IMR-90 (cell line): Measurements from ENCODE around the gene LHFPL3. TPM values are rescaled to one million over a fixed set of nuclear protein-coding genes. Genes with fewer than 3 reads are reported as not detected.

Experiments used
- ATAC-seq: fragments of 200-7000 bp; cut with Tn5 transposase; 2 replicates; pipeline ENCODE4 v1.9.1; 2020; ENCODE audit warnings: low read depth, mild to moderate bottlenecking, moderate library complexity
- BruUV-seq: library from RNA; stranded (reverse); fragments of 400-500 nt; replicated peaks from 2 replicates; lab custom pipeline; 2021; lab: Mats Ljungman, UMichigan
- CTCF ChIA-PET: fragments of 300-600 bp; formaldehyde crosslinking; extraction: SDS; loops from one replicate; lab custom pipeline; 2021; ENCODE audit warnings: antibody characterized with exemption; lab: Yijun Ruan, JAX
- POLR2A ChIA-PET: fragments of 300-600 bp; sonication (Branson Sonifier 250); formaldehyde crosslinking; loops from one replicate; lab custom pipeline; 2022; ENCODE audit warnings: antibody characterized with exemption; ENCODE audit not compliant: unreplicated experiment; lab: Charles Lee
- DNase-seq: peaks from one replicate; pipeline ENCODE4 v3.0.0; 2013
- H2AFZ ChIP-seq: replicated peaks from 2 replicates; pipeline ENCODE3; 2013; ENCODE audit warnings: low read length, mild to moderate bottlenecking; ENCODE audit not compliant: poor library complexity
- H2AK5ac ChIP-seq: 2 replicates; pipeline ENCODE4 v1.6.1; 2013; ENCODE audit warnings: low read depth, low read length, inconsistent platforms
- H2AK9ac ChIP-seq: replicated peaks from 2 replicates; pipeline ENCODE3; 2013; ENCODE audit warnings: mild to moderate bottlenecking, low read depth, low read length, moderate library complexity; ENCODE audit not compliant: poor library complexity
- H2BK120ac ChIP-seq: 2 replicates; pipeline ENCODE4 v1.6.1; 2013; ENCODE audit warnings: low read depth, low read length, inconsistent platforms
- H2BK15ac ChIP-seq: 3 replicates; pipeline ENCODE4 v1.6.1; 2013; ENCODE audit warnings: low read depth, low read length, inconsistent platforms
- H2BK20ac ChIP-seq: 2 replicates; pipeline ENCODE4 v1.6.1; 2013; ENCODE audit warnings: low read depth, mild to moderate bottlenecking, inconsistent platforms, low read length, moderate library complexity
- H2BK5ac ChIP-seq: 2 replicates; pipeline ENCODE4 v1.6.1; 2013; ENCODE audit warnings: mild to moderate bottlenecking, low read depth, low read length, inconsistent platforms; ENCODE audit not compliant: poor library complexity, severe bottlenecking
- H3K14ac ChIP-seq: replicated peaks from 2 replicates; pipeline ENCODE4 v1.6.1; 2013; ENCODE audit warnings: low read depth, low read length, inconsistent platforms
- H3K18ac ChIP-seq: 2 replicates; pipeline ENCODE4 v1.6.1; 2013; ENCODE audit warnings: low read depth, low read length, control low read depth
- H3K23ac ChIP-seq: 2 replicates; pipeline ENCODE4 v1.6.1; 2013; ENCODE audit warnings: low read depth, low read length, inconsistent platforms
- H3K27ac ChIP-seq: 2 replicates; pipeline ENCODE4 v1.5.1; 2013; ENCODE audit warnings: mild to moderate bottlenecking, control low read depth, low read length; ENCODE audit not compliant: insufficient read depth
- H3K27me3 ChIP-seq: 2 replicates; pipeline ENCODE4 v1.6.1; 2013; ENCODE audit warnings: low read length; ENCODE audit not compliant: control insufficient read depth, insufficient read depth
- H3K36me3 ChIP-seq: 2 replicates; pipeline ENCODE4 v1.6.1; 2013; ENCODE audit warnings: low read length, mixed read lengths; ENCODE audit not compliant: control insufficient read depth, insufficient read depth
- H3K4ac ChIP-seq: 2 replicates; pipeline ENCODE4 v1.6.1; 2013; ENCODE audit warnings: low read depth, low read length, inconsistent platforms
- H3K4me1 ChIP-seq: 2 replicates; pipeline ENCODE4 v1.6.1; 2013; ENCODE audit warnings: low read length, mixed read lengths; ENCODE audit not compliant: control insufficient read depth, insufficient read depth
- H3K4me2 ChIP-seq: 2 replicates; pipeline ENCODE4 v1.6.1; 2013; ENCODE audit warnings: low read depth, mild to moderate bottlenecking, control low read depth, low read length, moderate library complexity
- H3K4me3 ChIP-seq: 2 replicates; pipeline ENCODE4 v1.5.1; 2013; ENCODE audit warnings: low read depth, mild to moderate bottlenecking, control low read depth, low read length, moderate library complexity; ENCODE audit not compliant: insufficient read depth
- H3K56ac ChIP-seq: 2 replicates; pipeline ENCODE4 v1.6.1; 2013; ENCODE audit warnings: low read length, inconsistent platforms; ENCODE audit not compliant: insufficient read depth; ENCODE audit errors: extremely low read depth
- H3K79me1 ChIP-seq, 2 experiments: 2 replicates each; pipeline ENCODE4 v1.6.1; 2013; ENCODE audit warnings: low read length in 2 of 2, inconsistent platforms in 1 of 2, low read depth in 1 of 2
- H3K9ac ChIP-seq: 2 replicates; pipeline ENCODE4 v1.6.1; 2013; ENCODE audit warnings: low read depth, low read length, control low read depth
- H3K9me1 ChIP-seq: 2 replicates; pipeline ENCODE4 v1.6.1; 2013; ENCODE audit warnings: low read length, inconsistent platforms; ENCODE audit not compliant: insufficient read depth
- H3K9me3 ChIP-seq: 2 replicates; pipeline ENCODE4 v1.6.1; 2013; ENCODE audit warnings: low read length; ENCODE audit not compliant: control insufficient read depth, insufficient read depth
- H4K20me1 ChIP-seq: 2 replicates; pipeline ENCODE4 v1.6.1; 2013; ENCODE audit warnings: low read length, inconsistent platforms; ENCODE audit not compliant: insufficient read depth
- H4K5ac ChIP-seq: 2 replicates; pipeline ENCODE4 v1.6.1; 2013; ENCODE audit warnings: mild to moderate bottlenecking, low read depth, low read length, control low read depth
- H4K8ac ChIP-seq, 2 experiments: 2 replicates each; pipeline ENCODE4 v1.6.1; 2013; ENCODE audit warnings: low read depth in 2 of 2, low read length in 2 of 2, control low read depth in 1 of 2, inconsistent platforms in 1 of 2
- H4K91ac ChIP-seq: 2 replicates; pipeline ENCODE4 v1.6.1; 2013; ENCODE audit warnings: low read depth, low read length, inconsistent platforms; ENCODE audit not compliant: insufficient read depth
- BHLHE40 ChIP-seq: fragments of 150-350 bp; IDR thresholded peaks from 2 replicates; pipeline ENCODE4 v1.6.1; 2016; ENCODE audit warnings: mild to moderate bottlenecking, low read depth, low read length
- WGBS, 2 experiments: methylation state at CpG; one replicate each; pipeline versions ENCODE4 v1.1.5 to v1.1.7; 2013; ENCODE audit warnings: missing lambda C conversion rate in 2 of 2; ENCODE audit not compliant: insufficient read length in 1 of 2; ENCODE audit errors: extremely low coverage in 2 of 2; 5-methylcytosine and 5-hydroxymethylcytosine counted together
- dilution Hi-C: fragments of 300-500 bp; cut with HindIII; formaldehyde crosslinking; loops from one replicate; pipeline ENCODE4 v1.14.3; 2018; ENCODE audit warnings: low sequenced_read_pairs; ENCODE audit not compliant: unreplicated experiment
- in situ Hi-C: fragments of 300-500 bp; cut with MboI; formaldehyde crosslinking; loops from 3 replicates; pipeline ENCODE4 v1.14.3; 2019; ENCODE audit warnings: low sequenced_read_pairs, inconsistent platforms, mixed read lengths
- intact Hi-C: fragments of 100-400 bp; cut with micrococcal nuclease; formaldehyde crosslinking; loops from 2 replicates; pipeline ENCODE4 v1.10.0; 2022
- polyA plus RNA-seq, 3 experiments: library from polyadenylated mRNA; depleted of rRNA; stranded (reverse); fragments of >200 nt; gene quantifications; 2 replicates each; pipeline ENCODE4 v1.2.3, GENCODE V29; 2012; ENCODE audit warnings: low replicate concordance in 1 of 3
- total RNA-seq: library from RNA; depleted of rRNA; stranded (reverse); fragments of >200 nt; gene quantifications from 2 replicates; pipeline ENCODE4 v1.2.3, GENCODE V29; 2012

LHFPL3 gene
- total and polyA plus RNA-seq, 2 of the 4 experiments (the other 2 are of a cell fraction) = not detected

DNA sequence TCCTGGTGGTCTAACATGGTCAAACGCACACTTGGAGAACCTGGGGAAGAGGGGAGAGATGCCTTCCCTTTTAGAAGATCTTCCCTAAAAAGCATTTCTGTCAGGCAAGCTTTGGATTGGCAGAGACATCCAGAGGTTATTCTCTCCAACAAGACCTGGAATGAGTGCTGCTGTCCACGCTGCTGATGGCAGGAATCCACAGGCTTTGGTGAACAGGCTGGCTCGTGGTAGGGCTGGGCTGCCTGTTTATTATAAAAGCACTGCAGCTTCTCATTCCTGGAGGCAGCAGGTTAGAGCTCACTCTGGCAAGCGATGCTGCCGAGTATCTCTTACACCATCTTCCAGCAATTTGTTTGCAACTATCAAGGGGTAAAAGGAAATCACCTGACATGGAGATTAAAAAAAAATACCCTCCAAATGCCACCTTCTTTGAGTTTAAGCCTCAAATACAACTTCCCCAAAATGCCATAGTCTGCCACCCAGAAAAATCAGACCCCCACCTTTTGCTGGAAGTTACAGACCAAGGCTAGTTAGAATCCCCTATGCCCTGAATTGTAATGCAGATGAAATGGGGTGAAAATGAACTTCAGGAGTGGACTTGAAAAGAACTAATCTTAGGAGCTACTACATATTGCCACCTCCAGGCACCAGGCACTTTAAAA lies 533.5 kb downstream of the LHFPL3 start:
- no peak for TF ChIP-seq BHLHE40
- ATAC-seq (no peak), DNase-seq (no peak)
- Histone ChIP-seq H3K9me1 (no peaks in the 10 kb centered on the region), H4K20me1 (no peaks in the 10 kb centered on the region), H4K8ac (no peak overlapping the region), H3K9ac (no peak overlapping the region), H3K18ac (no peak overlapping the region), H3K79me1 (no peaks in the 10 kb centered on the region), H3K4ac (no peak overlapping the region), H2BK15ac (no peak overlapping the region), H3K4me1 (no peaks in the 10 kb centered on the region), H2AK5ac (no peak overlapping the region), H3K27ac (no peak overlapping the region), H4K5ac (no peak overlapping the region), H3K36me3 (no peaks in the 10 kb centered on the region), H3K4me3 (no peak overlapping the region), H3K23ac (no peak overlapping the region), H3K14ac (no peak overlapping the region), H2AK9ac (no peak overlapping the region), H3K56ac (no peak overlapping the region), H2BK5ac (no peak overlapping the region), H3K27me3 (peaks cover 23% of the 10 kb centered on the region), H2BK120ac (no peak overlapping the region), H3K9me3 (no peaks in the 10 kb centered on the region), H2BK20ac (no peak overlapping the region), H4K91ac (no peak overlapping the region), H3K4me2 (no peak overlapping the region), H2AFZ (no peak overlapping the region)
- no CpG with 5 or more reads among the region's 5 CpGs for WGBS, 2 experiments
- in situ Hi-C loops (no loop called here), dilution Hi-C loops (no loop called here), intact Hi-C loops (no loop called here)
- CTCF ChIA-PET = interaction anchor here (1.0 to 1.3 kb wide), 3 partner anchors 13 to 1287 kb away, joined by 4 to 5 read pairs (median 4); no protein-coding TSS in a partner anchor
- BruUV-seq = no TSS peak
- POLR2A ChIA-PET = no interaction called here
